ENCODE results near the gene LRP8.

LRP8 gene

DNA sequence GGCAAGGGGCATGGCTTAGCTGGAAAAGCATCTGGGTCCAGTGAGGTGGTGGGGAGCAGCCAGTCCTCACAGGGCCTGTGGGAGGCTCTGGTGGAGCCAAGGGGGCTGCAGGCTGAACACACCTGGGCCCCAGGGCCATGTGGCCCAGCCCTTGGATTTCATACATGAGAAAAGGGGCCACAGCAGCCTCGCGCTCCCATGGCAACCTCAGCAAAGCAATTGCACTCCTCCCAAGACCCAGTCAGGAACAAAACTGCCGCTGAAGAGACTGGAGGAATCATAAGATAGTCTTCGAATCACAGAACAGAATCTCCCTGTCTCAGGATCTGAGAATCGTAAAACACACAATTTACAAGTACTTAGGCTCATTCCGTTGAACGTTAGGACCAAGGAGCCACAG is 24.6 kb downstream of the LRP8 start:
- no peak for DNase-seq
- Histone ChIP-seq H3K9me3 (ENCODE audit: severe bottlenecking) (no peaks in the 10 kb centered on the region), H3K4me3 (ENCODE audit: low read depth, low read length) (no peak overlapping the region), H3K36me3 (peaks cover 65% of the 10 kb centered on the region), H3K27ac (peak overlapping the region; percentile 73), H3K27me3 (ENCODE audit: insufficient read depth, low read depth, severe bottlenecking) (no peaks in the 10 kb centered on the region)
- TF ChIP-seq, protein P1, sequence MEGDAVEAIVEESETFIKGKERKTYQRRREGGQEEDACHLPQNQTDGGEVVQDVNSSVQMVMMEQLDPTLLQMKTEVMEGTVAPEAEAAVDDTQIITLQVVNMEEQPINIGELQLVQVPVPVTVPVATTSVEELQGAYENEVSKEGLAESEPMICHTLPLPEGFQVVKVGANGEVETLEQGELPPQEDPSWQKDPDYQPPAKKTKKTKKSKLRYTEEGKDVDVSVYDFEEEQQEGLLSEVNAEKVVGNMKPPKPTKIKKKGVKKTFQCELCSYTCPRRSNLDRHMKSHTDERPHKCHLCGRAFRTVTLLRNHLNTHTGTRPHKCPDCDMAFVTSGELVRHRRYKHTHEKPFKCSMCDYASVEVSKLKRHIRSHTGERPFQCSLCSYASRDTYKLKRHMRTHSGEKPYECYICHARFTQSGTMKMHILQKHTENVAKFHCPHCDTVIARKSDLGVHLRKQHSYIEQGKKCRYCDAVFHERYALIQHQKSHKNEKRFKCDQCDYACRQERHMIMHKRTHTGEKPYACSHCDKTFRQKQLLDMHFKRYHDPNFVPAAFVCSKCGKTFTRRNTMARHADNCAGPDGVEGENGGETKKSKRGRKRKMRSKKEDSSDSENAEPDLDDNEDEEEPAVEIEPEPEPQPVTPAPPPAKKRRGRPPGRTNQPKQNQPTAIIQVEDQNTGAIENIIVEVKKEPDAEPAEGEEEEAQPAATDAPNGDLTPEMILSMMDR (IDR thresholded peaks at IDR 0.05; ENCODE audit: low read depth, low read length): no peak

DNA sequence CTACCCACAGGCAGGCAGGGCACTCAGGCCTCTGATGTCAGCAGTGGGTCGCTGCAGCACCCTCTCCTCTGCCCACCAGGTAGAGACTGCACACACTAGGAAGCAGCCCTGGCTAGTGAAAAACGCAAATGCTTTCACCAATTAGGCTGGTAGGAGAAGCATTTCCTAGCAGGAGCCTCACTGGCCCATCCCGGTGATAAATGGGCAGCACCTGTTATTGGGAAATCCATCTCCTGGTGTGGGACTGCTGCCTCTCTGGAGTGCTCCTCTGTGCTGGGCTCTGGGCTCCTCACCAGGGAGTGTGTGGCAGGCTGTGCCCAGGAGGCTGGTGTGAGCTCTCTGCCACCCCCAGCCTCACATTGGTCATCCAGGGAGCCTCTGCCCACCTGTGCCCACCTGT is 28.6 kb downstream of the LRP8 start:
- H3K4me3 ChIP-seq (ENCODE audit: low read depth, low read length): no peak overlapping the region
- peaks cover 47% of the 10 kb centered on the region for H3K36me3 ChIP-seq
- H3K9me3 ChIP-seq (ENCODE audit: severe bottlenecking): no peaks in the 10 kb centered on the region
- no peak overlapping the region; the same call in 1 of the 2 replicates for H3K27ac ChIP-seq
- TF ChIP-seq, protein P1 (IDR thresholded peaks at IDR 0.05; ENCODE audit: low read depth, low read length): no peak
- H3K27me3 ChIP-seq (ENCODE audit: insufficient read depth, low read depth, severe bottlenecking): no peaks in the 10 kb centered on the region
- no peak for DNase-seq

DNA sequence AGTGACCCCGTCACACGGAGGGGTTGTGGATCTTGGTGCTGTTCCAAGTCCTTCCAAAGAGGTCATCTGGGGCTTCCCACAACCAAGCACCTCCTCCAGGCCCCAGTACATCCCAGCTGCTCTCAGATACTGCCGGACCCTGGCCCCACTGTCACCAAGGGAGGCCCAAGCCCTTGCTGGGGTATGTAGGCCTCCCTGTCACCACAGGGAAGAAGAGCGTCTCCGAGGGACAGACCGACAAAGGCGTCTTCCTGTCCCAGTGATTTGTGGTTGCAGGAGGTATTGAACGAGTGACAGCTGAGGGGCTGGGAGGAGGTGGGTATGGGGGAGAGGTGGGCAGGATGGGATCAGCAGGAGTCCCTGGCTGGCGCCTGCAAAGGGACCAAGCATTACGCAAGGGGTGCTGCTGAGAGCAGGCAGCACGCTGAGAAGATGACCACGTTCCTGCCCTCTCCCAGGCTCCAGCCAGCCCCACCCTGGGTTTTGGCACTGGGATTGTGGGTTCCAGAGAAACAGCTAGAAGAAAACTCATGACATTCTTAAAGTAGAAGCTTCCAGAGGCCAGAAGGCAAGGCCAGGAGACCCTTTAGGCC is 29.7 kb downstream of the LRP8 start:
- DNase-seq: no peak
- Histone ChIP-seq H3K27me3 (ENCODE audit: insufficient read depth, low read depth, severe bottlenecking) (no peaks in the 10 kb centered on the region), H3K4me3 (ENCODE audit: low read depth, low read length) (no peak overlapping the region), H3K9me3 (ENCODE audit: severe bottlenecking) (no peaks in the 10 kb centered on the region), H3K27ac (no peak overlapping the region; the same call in 1 of the 2 replicates), H3K36me3 (peaks cover 51% of the 10 kb centered on the region)
- TF ChIP-seq, protein P1 (IDR thresholded peaks at IDR 0.05; ENCODE audit: low read depth, low read length): no peak

DNA sequence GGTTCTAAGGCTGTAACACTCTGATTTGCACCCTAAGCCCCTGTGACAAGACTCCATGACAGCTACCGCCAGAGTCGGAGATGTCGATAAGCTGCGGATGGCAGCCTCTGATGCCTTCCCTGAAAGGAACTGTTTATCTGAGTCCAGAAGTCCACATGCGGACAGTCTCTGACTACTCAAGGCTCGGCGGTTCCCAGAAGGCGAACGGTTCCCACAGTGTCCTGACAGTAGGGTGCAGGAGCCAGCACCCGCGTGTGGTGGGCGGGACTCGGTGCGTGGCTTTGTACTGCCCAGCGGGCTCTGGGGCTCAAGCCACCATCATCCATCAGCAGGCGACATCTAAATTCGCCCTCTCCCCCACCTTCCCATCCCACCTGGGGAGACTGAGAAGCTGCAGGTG is 30.7 kb downstream of the LRP8 start:
- Histone ChIP-seq H3K36me3 (peaks cover 55% of the 10 kb centered on the region), H3K27ac (no peak overlapping the region; the same call in none of the 2 replicates), H3K4me3 (ENCODE audit: low read depth, low read length) (no peak overlapping the region), H3K9me3 (ENCODE audit: severe bottlenecking) (no peaks in the 10 kb centered on the region), H3K27me3 (ENCODE audit: insufficient read depth, low read depth, severe bottlenecking) (no peaks in the 10 kb centered on the region)
- DNase-seq: no peak
- TF ChIP-seq, protein P1 (IDR thresholded peaks at IDR 0.05; ENCODE audit: low read depth, low read length): no peak

DNA sequence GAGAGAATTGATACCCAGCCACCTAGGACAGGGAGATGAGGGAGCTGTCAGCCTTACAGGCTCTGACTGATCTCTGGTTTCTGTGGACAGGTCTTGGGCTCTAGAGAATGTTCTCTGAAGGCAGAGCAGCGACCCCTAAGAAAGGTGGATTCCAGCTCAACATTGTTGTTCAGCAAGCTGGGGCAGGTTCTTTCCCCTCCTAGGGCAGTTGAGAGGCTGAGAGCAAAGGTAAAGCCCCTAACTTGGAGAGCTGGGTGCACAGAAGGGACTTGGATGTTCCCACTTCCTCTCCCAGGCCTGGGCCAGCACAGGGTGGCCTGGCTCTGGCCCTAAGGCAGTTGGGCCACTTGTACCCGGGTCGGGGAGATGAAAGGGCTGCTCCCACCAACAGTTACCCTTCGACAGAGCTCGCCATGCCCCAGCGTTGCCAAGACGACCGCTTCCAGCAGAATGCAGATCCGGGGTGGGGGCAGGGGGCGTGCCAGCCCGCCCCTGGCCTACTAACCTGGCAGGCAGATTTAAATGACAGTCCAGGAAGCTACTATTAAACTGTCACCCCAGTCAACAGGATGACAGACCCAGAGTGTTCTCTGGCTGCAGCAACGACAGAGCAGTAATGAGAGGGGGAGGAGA is 31.6 kb downstream of the LRP8 start:
- no peaks in the 10 kb centered on the region for H3K27me3 ChIP-seq (ENCODE audit: insufficient read depth, low read depth, severe bottlenecking)
- DNase-seq: no peak
- H3K36me3 ChIP-seq: peaks cover 55% of the 10 kb centered on the region
- H3K9me3 ChIP-seq (ENCODE audit: severe bottlenecking): no peaks in the 10 kb centered on the region
- H3K4me3 ChIP-seq (ENCODE audit: low read depth, low read length): no peak overlapping the region
- peak overlapping the region; percentile 69 for H3K27ac ChIP-seq
- TF ChIP-seq, protein P1 (IDR thresholded peaks at IDR 0.05; ENCODE audit: low read depth, low read length): no peak

Data from WERI-Rb-1 (cell line).